CD4-positive, alpha-beta memory T cell (primary cell): Measurements from ENCODE around the gene MYH16. TPM values are rescaled to one million over a fixed set of nuclear protein-coding genes. Genes with fewer than 3 reads are reported as not detected.

Source experiments
- CTCF ChIA-PET: fragments of 350-600 bp; sonication (Branson Sonifier 250); formaldehyde crosslinking; loops from one replicate; lab custom pipeline; 2021; ENCODE audit warnings: inconsistent platforms; ENCODE audit not compliant: partially characterized antibody; lab: Charles Lee
- POLR2A ChIA-PET: fragments of 350-600 bp; sonication (Branson Sonifier 250); formaldehyde crosslinking; loops from one replicate; lab custom pipeline; 2021; ENCODE audit not compliant: partially characterized antibody; lab: Charles Lee
- DNase-seq, 5 donors: peaks; one replicate each; pipeline versions ENCODE4 v3.0.0 to v3.0.0-alpha.2; 2020 to 2022; ENCODE audit warnings: mixed read lengths in 1 of 5
- H3K27ac ChIP-seq: one replicate; pipeline ENCODE4 v1.7.0; 2013; ENCODE audit warnings: low read depth, low read length
- H3K27me3 ChIP-seq: 2 replicates; pipeline ENCODE4 v1.7.0; 2013; ENCODE audit warnings: mild to moderate bottlenecking, low read length, moderate library complexity; ENCODE audit not compliant: insufficient read depth
- H3K36me3 ChIP-seq: 2 replicates; pipeline ENCODE4 v1.7.0; 2013; ENCODE audit warnings: mild to moderate bottlenecking, low read length, moderate library complexity; ENCODE audit not compliant: insufficient read depth
- H3K4me1 ChIP-seq: 2 replicates; pipeline ENCODE4 v1.7.0; 2013; ENCODE audit warnings: mild to moderate bottlenecking, low read length, moderate library complexity; ENCODE audit not compliant: insufficient read depth
- H3K4me3 ChIP-seq, 2 donors: one replicate each; pipeline ENCODE4 v1.7.0; 2013; ENCODE audit warnings: low read length in 2 of 2, mild to moderate bottlenecking in 1 of 2
- H3K9me3 ChIP-seq, 2 donors: one replicate each; pipeline ENCODE4 v1.7.0; 2013; ENCODE audit warnings: low read length in 2 of 2, control low read depth in 1 of 2; ENCODE audit not compliant: control insufficient read depth in 1 of 2
- H3K27ac Mint-ChIP-seq, 7 donors: one replicate each; pipeline ENCODE4 v1.8.0; 2020 to 2021; ENCODE audit warnings: mixed read lengths in 7 of 7, mild to moderate bottlenecking in 6 of 7, inconsistent platforms in 3 of 7, moderate library complexity in 3 of 7
- H3K27me3 Mint-ChIP-seq, 2 donors: one replicate each; pipeline ENCODE4 v1.8.0; 2020 to 2021; ENCODE audit warnings: mixed read lengths in 2 of 2
- H3K36me3 Mint-ChIP-seq, 2 donors: one replicate each; pipeline ENCODE4 v1.8.0; 2020 to 2021; ENCODE audit warnings: mixed read lengths in 2 of 2, inconsistent platforms in 1 of 2, mild to moderate bottlenecking in 1 of 2
- H3K4me1 Mint-ChIP-seq, 4 donors: one replicate each; pipeline ENCODE4 v1.8.0; 2020 to 2021; ENCODE audit warnings: mixed read lengths in 4 of 4, mild to moderate bottlenecking in 1 of 4
- H3K4me3 Mint-ChIP-seq, 8 donors: one replicate each; pipeline ENCODE4 v1.8.0; 2020 to 2021; ENCODE audit warnings: mixed read lengths in 8 of 8, mild to moderate bottlenecking in 7 of 8, moderate library complexity in 6 of 8, inconsistent platforms in 3 of 8
- H3K9me3 Mint-ChIP-seq, 8 donors: one replicate each; pipeline ENCODE4 v1.8.0; 2020 to 2021; ENCODE audit warnings: mixed read lengths in 8 of 8, mild to moderate bottlenecking in 5 of 8, inconsistent platforms in 3 of 8, moderate library complexity in 1 of 8
- intact Hi-C: fragments of 100-400 bp; cut with micrococcal nuclease; formaldehyde crosslinking; loops from one replicate; pipeline ENCODE4 v1.15.1; 2023
- polyA plus RNA-seq, 2 donors: library from polyadenylated mRNA; unstranded; fragments of 300-500 nt; fragmentation: Illumina TruSeq; gene quantifications; one replicate each; pipeline ENCODE4 v1.2.3, GENCODE V29; 2021
- total RNA-seq, 2 experiments: library from RNA; stranded (reverse); gene quantifications; one replicate each; pipeline ENCODE4 v1.2.3, GENCODE V29; 2021

The MYH16 gene
- total and polyA plus RNA-seq, 4 experiments from 2014 or later = not detected

DNA sequence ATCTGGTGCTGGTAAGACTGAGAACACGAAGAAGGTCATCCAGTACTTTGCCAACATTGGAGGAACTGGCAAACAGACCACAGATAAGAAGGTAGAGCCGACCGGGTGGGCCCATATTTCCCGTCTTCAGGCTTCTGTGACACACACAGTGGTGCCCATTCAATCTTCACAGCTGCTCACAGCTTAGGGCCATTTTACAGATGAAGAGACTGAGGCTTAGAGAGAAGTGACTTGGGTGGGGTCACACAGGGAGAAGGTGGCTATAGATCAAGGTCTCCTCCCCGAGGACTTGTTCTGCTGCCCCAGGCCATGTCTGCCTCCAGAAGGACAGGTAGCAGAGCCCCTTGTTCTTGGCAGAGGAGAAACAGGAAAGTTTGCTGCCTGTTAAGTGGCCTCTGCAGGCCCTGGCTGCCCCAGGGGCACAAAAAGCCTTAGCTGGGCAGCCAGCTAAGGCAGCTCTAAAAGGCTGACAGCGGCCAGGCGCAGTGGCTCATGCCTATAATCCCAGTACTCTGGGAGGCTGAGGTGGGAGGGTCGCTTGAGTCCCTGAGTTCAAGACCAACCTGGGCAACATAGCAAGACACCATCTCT lies 22.6 kb upstream of the MYH16 start:
- Histone ChIP-seq H3K9me3 (no peaks in the 10 kb centered on the region), H3K27ac (no peak overlapping the region), H3K4me3 (no peak overlapping the region), H3K27me3 (no peaks in the 10 kb centered on the region), H3K4me1 (no peaks in the 10 kb centered on the region), H3K36me3 (no peaks in the 10 kb centered on the region)
- no peaks in the 10 kb centered on the region for H3K36me3 Mint-ChIP-seq
- ChIA-PET POLR2A (no interaction called here), CTCF (no interaction called here)
- peaks cover 7 to 13% of the 10 kb centered on the region in 2 donors for H3K27me3 Mint-ChIP-seq
- DNase-seq = no peak
- H3K4me3 Mint-ChIP-seq = no peak overlapping the region
- no peaks in the 10 kb centered on the region for H3K9me3 Mint-ChIP-seq
- no peak overlapping the region for H3K27ac Mint-ChIP-seq
- intact Hi-C loops = no loop called here
- no peaks in the 10 kb centered on the region for H3K4me1 Mint-ChIP-seq

DNA sequence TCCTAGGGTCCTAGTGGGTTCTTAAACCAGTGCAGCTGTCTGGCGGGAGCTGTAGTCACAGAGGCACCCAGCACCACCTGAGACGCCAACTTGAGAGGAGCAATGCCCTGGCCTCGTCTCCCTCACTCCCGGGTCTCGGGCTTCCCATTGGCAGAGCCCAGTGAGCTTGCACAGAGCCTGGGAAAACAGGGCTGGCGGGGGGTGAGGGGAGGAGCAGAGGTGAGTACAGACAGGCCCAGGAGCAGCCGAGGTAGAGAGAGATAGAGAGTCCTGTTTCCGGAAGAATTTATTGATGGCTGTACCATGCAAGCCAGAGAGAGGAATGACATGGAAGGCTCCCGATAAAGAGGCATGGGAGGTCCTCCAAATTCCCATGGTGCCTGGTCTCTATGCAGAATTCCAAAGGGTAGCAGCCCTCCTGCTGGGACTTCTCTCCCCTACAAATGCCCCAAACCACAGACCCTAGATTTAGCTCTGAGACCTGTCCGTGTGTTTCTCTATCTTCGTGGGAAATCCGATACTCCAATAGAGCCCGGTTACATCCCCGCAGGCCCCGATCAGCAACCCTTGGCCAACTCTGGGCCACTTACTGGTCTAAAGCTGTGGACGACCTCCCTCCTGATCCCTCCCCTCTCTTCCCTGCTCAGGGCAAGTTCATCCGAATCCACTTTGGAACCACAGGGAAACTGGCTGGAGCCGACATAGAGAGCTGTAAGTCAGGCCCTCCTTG lies 20.3 kb upstream of the MYH16 start:
- H3K9me3 Mint-ChIP-seq = no peaks in the 10 kb centered on the region
- Histone ChIP-seq H3K36me3 (no peaks in the 10 kb centered on the region), H3K27ac (no peak overlapping the region), H3K9me3 (no peaks in the 10 kb centered on the region), H3K4me3 (no peak overlapping the region), H3K4me1 (no peaks in the 10 kb centered on the region), H3K27me3 (no peaks in the 10 kb centered on the region)
- peaks cover 0 to 1% (median 0%) of the 10 kb centered on the region in 4 donors for H3K4me1 Mint-ChIP-seq
- H3K36me3 Mint-ChIP-seq = no peaks in the 10 kb centered on the region
- intact Hi-C loops = no loop called here
- H3K4me3 Mint-ChIP-seq = no peak overlapping the region
- ChIA-PET CTCF (no interaction called here), POLR2A (no interaction called here)
- H3K27me3 Mint-ChIP-seq = peaks cover 6 to 17% of the 10 kb centered on the region in 2 donors
- no peak overlapping the region for H3K27ac Mint-ChIP-seq
- DNase-seq = no peak

DNA sequence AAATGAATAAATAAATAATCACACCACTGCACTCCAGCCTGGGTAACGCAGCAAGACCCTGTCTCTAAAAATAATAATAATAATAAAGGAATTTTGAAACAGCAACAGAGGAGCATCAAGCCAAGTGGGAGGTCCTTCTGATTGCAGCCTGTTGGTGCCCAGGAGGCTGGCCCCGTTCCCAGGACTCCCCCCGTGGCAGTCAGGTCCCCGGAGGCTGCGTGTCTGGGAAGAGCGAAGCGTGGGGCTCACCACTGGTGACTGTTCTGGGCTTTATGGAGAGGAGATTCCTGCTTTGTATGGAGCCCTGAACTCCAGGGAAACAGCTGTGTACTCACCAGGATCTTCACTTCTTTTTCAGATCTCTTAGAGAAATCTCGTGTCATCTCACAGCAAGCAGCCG lies 19.3 kb upstream of the MYH16 start:
- Mint-ChIP-seq H3K36me3 (no peaks in the 10 kb centered on the region), H3K27me3 (peaks cover 6 to 17% of the 10 kb centered on the region in 2 donors), H3K27ac (no peak overlapping the region), H3K4me3 (no peak overlapping the region), H3K9me3 (no peaks in the 10 kb centered on the region), H3K4me1 (peaks cover 0 to 1% (median 0%) of the 10 kb centered on the region in 4 donors)
- CTCF ChIA-PET = no interaction called here
- H3K9me3 ChIP-seq = no peaks in the 10 kb centered on the region
- intact Hi-C loops = no loop called here
- H3K4me1 ChIP-seq = no peaks in the 10 kb centered on the region
- DNase-seq = no peak
- no peaks in the 10 kb centered on the region for H3K27me3 ChIP-seq
- H3K4me3 ChIP-seq = no peak overlapping the region
- no peaks in the 10 kb centered on the region for H3K36me3 ChIP-seq
- POLR2A ChIA-PET = no interaction called here
- no peak overlapping the region for H3K27ac ChIP-seq

DNA sequence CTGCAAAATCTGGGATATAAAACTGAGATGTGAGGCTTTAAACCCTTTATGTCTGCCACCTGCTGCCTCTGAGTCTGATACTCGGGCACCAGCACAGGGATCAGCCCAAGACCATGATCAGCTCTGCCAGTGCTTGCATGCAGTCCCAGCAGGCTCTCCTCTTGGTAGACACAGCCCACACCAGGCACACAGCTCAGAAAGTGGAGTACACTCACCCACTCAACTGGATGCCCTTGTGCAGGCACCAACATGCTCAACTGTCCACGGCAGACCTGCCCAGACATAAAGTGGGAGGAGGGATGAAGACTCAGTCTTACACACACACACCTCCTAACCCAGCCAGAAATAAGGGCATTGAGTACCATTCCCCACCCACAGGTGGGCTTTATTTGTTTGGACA lies 18.2 kb upstream of the MYH16 start:
- H3K27ac ChIP-seq = no peak overlapping the region
- peaks cover 3 to 12% of the 10 kb centered on the region in 2 donors for H3K27me3 Mint-ChIP-seq
- CTCF ChIA-PET = no interaction called here
- no peak for DNase-seq
- H3K9me3 Mint-ChIP-seq = no peaks in the 10 kb centered on the region
- no peak overlapping the region for H3K4me3 Mint-ChIP-seq
- intact Hi-C loops = no loop called here
- H3K4me1 ChIP-seq = no peaks in the 10 kb centered on the region
- no peak overlapping the region for H3K4me3 ChIP-seq
- H3K27me3 ChIP-seq = no peaks in the 10 kb centered on the region
- no peaks in the 10 kb centered on the region for H3K9me3 ChIP-seq
- peak overlapping the region in 1 of 7 donors; percentile 60 for H3K27ac Mint-ChIP-seq
- H3K36me3 ChIP-seq = no peaks in the 10 kb centered on the region
- no peaks in the 10 kb centered on the region for H3K36me3 Mint-ChIP-seq
- peaks cover 0 to 1% (median 0%) of the 10 kb centered on the region in 4 donors for H3K4me1 Mint-ChIP-seq
- POLR2A ChIA-PET = no interaction called here

DNA sequence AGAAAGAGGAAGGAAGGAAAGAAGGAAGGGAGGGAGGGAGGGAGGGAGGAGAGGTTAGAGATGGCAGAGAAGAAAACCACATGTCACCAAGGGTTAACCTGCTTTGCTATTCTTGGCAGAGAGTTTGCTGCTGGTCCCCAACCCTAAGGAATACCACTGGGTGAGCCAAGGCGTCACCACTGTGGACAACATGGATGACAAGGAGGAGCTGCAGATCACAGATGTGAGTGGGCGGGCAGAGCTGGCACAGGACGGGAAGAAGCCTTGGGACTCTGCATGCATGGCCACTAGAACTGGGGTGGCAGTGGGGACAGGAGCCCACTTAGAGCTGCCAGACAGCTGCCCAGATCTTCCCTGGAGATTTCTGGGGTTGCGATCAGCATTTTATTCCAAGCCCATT lies 17.2 kb upstream of the MYH16 start:
- no peaks in the 10 kb centered on the region for H3K36me3 Mint-ChIP-seq
- POLR2A ChIA-PET = no interaction called here
- no peak overlapping the region for H3K4me3 Mint-ChIP-seq
- peaks cover 3 to 8% of the 10 kb centered on the region in 2 donors for H3K27me3 Mint-ChIP-seq
- peaks cover 0 to 1% (median 0%) of the 10 kb centered on the region in 4 donors for H3K4me1 Mint-ChIP-seq
- CTCF ChIA-PET = no interaction called here
- Histone ChIP-seq H3K36me3 (no peaks in the 10 kb centered on the region), H3K4me3 (no peak overlapping the region), H3K27ac (no peak overlapping the region), H3K4me1 (no peaks in the 10 kb centered on the region), H3K9me3 (no peaks in the 10 kb centered on the region), H3K27me3 (no peaks in the 10 kb centered on the region)
- no peak overlapping the region for H3K27ac Mint-ChIP-seq
- intact Hi-C loops = no loop called here
- no peaks in the 10 kb centered on the region for H3K9me3 Mint-ChIP-seq
- DNase-seq = no peak

DNA sequence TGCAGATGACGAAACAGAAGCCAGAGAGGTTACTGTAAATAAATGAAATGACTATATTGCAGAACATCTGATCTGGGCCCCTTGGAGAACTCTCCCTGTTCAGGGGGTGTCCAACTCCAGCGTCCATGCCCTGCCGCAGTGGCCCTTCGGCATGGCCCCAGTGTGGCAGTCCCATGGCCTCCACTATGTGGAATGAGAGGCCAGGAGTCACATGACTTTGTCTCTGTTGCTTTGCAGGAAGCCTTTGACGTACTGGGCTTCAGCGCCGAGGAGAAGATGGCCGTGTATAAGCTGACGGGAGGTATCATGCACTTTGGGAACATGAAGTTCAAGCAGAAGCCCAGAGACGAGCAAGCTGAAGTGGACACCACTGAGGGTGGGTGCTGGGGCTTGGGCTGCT lies 15.6 kb upstream of the MYH16 start:
- H3K9me3 Mint-ChIP-seq = no peaks in the 10 kb centered on the region
- no peaks in the 10 kb centered on the region for H3K9me3 ChIP-seq
- no peak overlapping the region for H3K4me3 ChIP-seq
- no peak for DNase-seq
- peaks cover 0 to 3% of the 10 kb centered on the region in 2 donors for H3K27me3 Mint-ChIP-seq
- no peaks in the 10 kb centered on the region for H3K36me3 Mint-ChIP-seq
- H3K27me3 ChIP-seq = no peaks in the 10 kb centered on the region
- H3K4me1 Mint-ChIP-seq = peaks cover 0 to 1% (median 0%) of the 10 kb centered on the region in 4 donors
- H3K27ac Mint-ChIP-seq = no peak overlapping the region
- no peak overlapping the region for H3K4me3 Mint-ChIP-seq
- POLR2A ChIA-PET = no interaction called here
- H3K27ac ChIP-seq = no peak overlapping the region
- H3K36me3 ChIP-seq = no peaks in the 10 kb centered on the region
- H3K4me1 ChIP-seq = no peaks in the 10 kb centered on the region
- intact Hi-C loops = no loop called here
- CTCF ChIA-PET = no interaction called here

DNA sequence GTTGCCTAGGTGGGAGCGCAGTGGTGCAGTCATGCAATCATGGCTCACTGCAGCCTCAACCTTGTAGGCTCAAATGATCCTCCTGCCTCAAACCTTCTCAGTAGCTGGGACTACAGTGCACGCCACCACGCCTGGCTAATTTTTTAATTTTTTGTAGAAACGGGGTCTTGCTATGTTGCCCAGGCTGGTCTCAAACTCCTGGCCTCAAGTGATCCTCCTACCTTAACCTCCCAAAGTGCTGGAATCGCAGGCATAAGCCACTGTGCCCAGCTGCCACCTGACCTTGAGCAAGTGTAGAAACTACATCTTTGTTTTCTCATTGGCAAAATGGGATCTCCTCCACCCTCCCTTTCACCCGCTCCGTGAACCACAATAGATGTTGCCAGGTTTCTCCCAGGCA lies 15.0 kb upstream of the MYH16 start:
- no peak overlapping the region for H3K27ac ChIP-seq
- H3K4me3 Mint-ChIP-seq = no peak overlapping the region
- peaks cover 0 to 3% of the 10 kb centered on the region in 2 donors for H3K27me3 Mint-ChIP-seq
- no peak overlapping the region for H3K4me3 ChIP-seq
- H3K27me3 ChIP-seq = no peaks in the 10 kb centered on the region
- intact Hi-C loops = no loop called here
- DNase-seq = no peak
- no peaks in the 10 kb centered on the region for H3K36me3 Mint-ChIP-seq
- H3K9me3 ChIP-seq = no peaks in the 10 kb centered on the region
- ChIA-PET POLR2A (no interaction called here), CTCF (no interaction called here)
- no peaks in the 10 kb centered on the region for H3K4me1 ChIP-seq
- no peak overlapping the region for H3K27ac Mint-ChIP-seq
- peaks cover 0 to 1% (median 0%) of the 10 kb centered on the region in 4 donors for H3K4me1 Mint-ChIP-seq
- H3K9me3 Mint-ChIP-seq = no peaks in the 10 kb centered on the region
- no peaks in the 10 kb centered on the region for H3K36me3 ChIP-seq
